IMR-90 (cell line): ENCODE results near the gene KCNJ1.

Experiments used
- CHD1 ChIP-seq: IDR thresholded peaks from 2 replicates; pipeline ENCODE4 v1.6.1; 2012; ENCODE audit warnings: low read depth, low read length, improper control_type of control experiment
- ELK1 ChIP-seq: fragments of 150-350 bp; IDR thresholded peaks from 2 replicates; pipeline ENCODE4 v1.6.1; 2016; ENCODE audit warnings: low read depth, mild to moderate bottlenecking, low read length, moderate library complexity, borderline replicate concordance
- FOS ChIP-seq: fragments of 150-350 bp; IDR thresholded peaks from 2 replicates; pipeline ENCODE4 v1.6.1; 2016; ENCODE audit warnings: low read depth, low read length
- MAFK ChIP-seq: IDR thresholded peaks from 2 replicates; pipeline ENCODE4 v1.6.1; 2012; ENCODE audit warnings: low read depth, low read length, improper control_type of control experiment
- POLR2A ChIP-seq: IDR thresholded peaks from 2 replicates; pipeline ENCODE4 v1.6.1; 2012; ENCODE audit warnings: mild to moderate bottlenecking, low read depth, low read length
- RAD21 ChIP-seq: IDR thresholded peaks from 2 replicates; pipeline ENCODE4 v1.6.1; 2012; ENCODE audit warnings: low read length, improper control_type of control experiment
- RCOR1 ChIP-seq: IDR thresholded peaks from 2 replicates; pipeline ENCODE4 v1.6.1; 2012; ENCODE audit warnings: mild to moderate bottlenecking, low read length, improper control_type of control experiment; ENCODE audit not compliant: insufficient replicate concordance
- SMC3 ChIP-seq: fragments of 150-350 bp; IDR thresholded peaks from 2 replicates; pipeline ENCODE4 v1.6.1; 2016; ENCODE audit warnings: low read depth, mild to moderate bottlenecking, antibody characterized with exemption, low read length, moderate library complexity
- USF2 ChIP-seq: fragments of 150-350 bp; IDR thresholded peaks from 2 replicates; pipeline ENCODE4 v1.6.1; 2017; ENCODE audit warnings: mild to moderate bottlenecking, antibody characterized with exemption, low read length, low read depth
- TF ChIP-seq, protein P1 (sequence below): conservative IDR thresholded peaks from 2 replicates; pipeline ENCODE4 v1.5.1; 2012; ENCODE audit warnings: mild to moderate bottlenecking, low read depth, low read length, improper control_type of control experiment

GRCh38 chr11:128881221-128881620 lies 14.1 kb upstream of the KCNJ1 start:
- TF ChIP-seq, protein P1, sequence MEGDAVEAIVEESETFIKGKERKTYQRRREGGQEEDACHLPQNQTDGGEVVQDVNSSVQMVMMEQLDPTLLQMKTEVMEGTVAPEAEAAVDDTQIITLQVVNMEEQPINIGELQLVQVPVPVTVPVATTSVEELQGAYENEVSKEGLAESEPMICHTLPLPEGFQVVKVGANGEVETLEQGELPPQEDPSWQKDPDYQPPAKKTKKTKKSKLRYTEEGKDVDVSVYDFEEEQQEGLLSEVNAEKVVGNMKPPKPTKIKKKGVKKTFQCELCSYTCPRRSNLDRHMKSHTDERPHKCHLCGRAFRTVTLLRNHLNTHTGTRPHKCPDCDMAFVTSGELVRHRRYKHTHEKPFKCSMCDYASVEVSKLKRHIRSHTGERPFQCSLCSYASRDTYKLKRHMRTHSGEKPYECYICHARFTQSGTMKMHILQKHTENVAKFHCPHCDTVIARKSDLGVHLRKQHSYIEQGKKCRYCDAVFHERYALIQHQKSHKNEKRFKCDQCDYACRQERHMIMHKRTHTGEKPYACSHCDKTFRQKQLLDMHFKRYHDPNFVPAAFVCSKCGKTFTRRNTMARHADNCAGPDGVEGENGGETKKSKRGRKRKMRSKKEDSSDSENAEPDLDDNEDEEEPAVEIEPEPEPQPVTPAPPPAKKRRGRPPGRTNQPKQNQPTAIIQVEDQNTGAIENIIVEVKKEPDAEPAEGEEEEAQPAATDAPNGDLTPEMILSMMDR, result no peak
- no peak for TF ChIP-seq CHD1
- no peak for TF ChIP-seq ELK1
- no peak for TF ChIP-seq RAD21
- no peak for TF ChIP-seq USF2
- TF ChIP-seq FOS, result no peak
- TF ChIP-seq MAFK, result no peak
- no peak for TF ChIP-seq POLR2A
- no peak for TF ChIP-seq SMC3
- TF ChIP-seq RCOR1, result no peak
